Mammary epithelial cell (primary cell): ENCODE data around the gene PSMD2.

Experiments used
- CTCF ChIP-seq, 2 donors: IDR thresholded peaks in 1 of 2; conservative IDR thresholded peaks in 1 of 2; 2 replicates each; pipeline ENCODE4 v1.5.1; 2011 to 2012; ENCODE audit warnings: inconsistent platforms in 2 of 2, low read length in 2 of 2, mild to moderate bottlenecking in 2 of 2, control low read depth in 1 of 2, low read depth in 1 of 2; ENCODE audit not compliant: insufficient read depth in 1 of 2; ENCODE audit errors: extremely low read depth in 1 of 2
- EZH2 ChIP-seq: IDR thresholded peaks from 2 replicates; pipeline ENCODE4 v1.6.1; 2012; ENCODE audit warnings: low read length, inconsistent platforms, borderline replicate concordance

- no peak for TF ChIP-seq CTCF (conservative IDR thresholded peaks at IDR 0.05 in 1 of 2, IDR thresholded peaks at IDR 0.05 in 1 of 2; ENCODE audit: extremely low read depth in 1 of 2, insufficient read depth in 1 of 2, low read depth in 1 of 2, low read length in 2 of 2)
- no peak for TF ChIP-seq EZH2
Measured at GRCh38 chr3:184341925-184342324, 42.9 kb downstream of the PSMD2 start.
